Heart left ventricle (tissue), 16 donors: ENCODE measurements around the gene VANGL1. TPM values are rescaled to one million over a fixed set of nuclear protein-coding genes. Genes with fewer than 3 reads are reported as not detected.

ENCODE experiments used
- ATAC-seq, 4 donors: fragments of 200-7000 bp; cut with Tn5 transposase; one replicate each; pipeline ENCODE4 v1.9.1; 2020 to 2022; ENCODE audit warnings: moderate library complexity in 4 of 4, mild to moderate bottlenecking in 3 of 4, moderate number of reproducible peaks in 1 of 4
- DNase-seq, 5 donors: peaks; one replicate each; pipeline ENCODE4 v3.0.0-alpha.2; 2020
- H3K27ac ChIP-seq, 12 donors: fragments of 200-600 bp; sonication (generic) in 4 of 12; one replicate each; pipeline versions ENCODE4 v1.5.0 to v1.8.0; 2016 to 2022; ENCODE audit warnings: mild to moderate bottlenecking in 2 of 12
- H3K27me3 ChIP-seq, 9 donors: fragments of 200-600 bp; sonication (generic) in 2 of 9; one replicate each; pipeline versions ENCODE4 v1.5.1 to v1.8.0; 2016 to 2022; ENCODE audit warnings: mild to moderate bottlenecking in 3 of 9
- H3K36me3 ChIP-seq, 9 donors: fragments of 200-600 bp; sonication (generic) in 2 of 9; one replicate each; pipeline versions ENCODE4 v1.5.0 to v1.8.0; 2018 to 2022; ENCODE audit warnings: mild to moderate bottlenecking in 2 of 9
- H3K4me1 ChIP-seq, 12 donors: fragments of 200-600 bp; sonication (generic) in 4 of 12; one replicate each; pipeline versions ENCODE4 v1.5.0 to v1.8.0; 2016 to 2022; ENCODE audit warnings: mild to moderate bottlenecking in 3 of 12
- H3K4me3 ChIP-seq, 12 donors: fragments of 200-600 bp; sonication (generic) in 4 of 12; one replicate each; pipeline versions ENCODE4 v1.5.0 to v1.8.0; 2017 to 2022; ENCODE audit warnings: mild to moderate bottlenecking in 9 of 12, moderate library complexity in 4 of 12
- H3K9me3 ChIP-seq, 12 donors: fragments of 200-600 bp; sonication (generic) in 4 of 12; one replicate each; pipeline versions ENCODE4 v1.5.0 to v1.8.0; 2016 to 2022; ENCODE audit warnings: mild to moderate bottlenecking in 1 of 12
- CTCF ChIP-seq, 12 donors: fragments of 200-600 bp; sonication (generic) in 4 of 12; IDR thresholded peaks; one replicate each; pipeline versions ENCODE4 v1.5.0 to v1.8.0; 2018 to 2022; ENCODE audit warnings: antibody characterized with exemption in 12 of 12, mild to moderate bottlenecking in 5 of 12
- POLR2A ChIP-seq, 2 donors: fragments of 450-650 bp; IDR thresholded peaks; one replicate each; pipeline ENCODE4 v1.6.1; 2017; ENCODE audit warnings: antibody characterized with exemption in 2 of 2, mild to moderate bottlenecking in 2 of 2, moderate library complexity in 2 of 2
- WGBS, 4 donors: extraction: QIAGEN DNeasy Blood & Tissue Kit in 2 of 4; methylation state at CpG; one replicate each; pipeline versions ENCODE4 v1.1.5 to v1.1.7; 2013 to 2018; 5-methylcytosine and 5-hydroxymethylcytosine counted together
- intact Hi-C, 10 donors: fragments of 100-400 bp; cut with DNase I; formaldehyde crosslinking; loops; one replicate each; pipeline versions ENCODE4 v1.11.1 to v1.14.2; 2022
- polyA plus RNA-seq, 2 donors: library from polyadenylated mRNA; stranded (reverse); fragments of 200-250 nt; gene quantifications; one replicate each; pipeline ENCODE4 v1.2.3, GENCODE V29; 2013
- total RNA-seq, 9 donors: library from RNA; depleted of rRNA in 2 of 9; stranded (reverse); fragments of >200 nt in 2 of 9; fragmentation: NEBNext Ultra II Directional in 3 of 9; extraction: Animal tissue kit (Norgen Biotek cat#: 25700) in 3 of 9; gene quantifications; one replicate each; pipeline versions ENCODE4 v1.1.0 to v1.2.4, GENCODE V29; 2016 to 2023
- donor health status: ischemic (EF 13 %, LVEDD 7.1; RV severe dilation, severe dysfunction).
- donor health status: healthy with polysubstance abuse.
- donor health status: DM: no; HTN: yes; CAD: no.
- donor health status: DM: no; HTN: no; CAD: no.
- donor health status: ischemic (EF 25% LVEDD 6.9; RV normal size, moderate dysfunction).
- donor health status: ischemic (EF 25% LVEDD 5.7; RV mildly dilated, moderate dysfunction).
- donor health status: healthy.
- donor health status: DM: yes; HTN: yes; CAD: no.
- donor health status: ischemic (EF 35%, LVEDD 5.7; RV mildly dilated, moderate dysfunction).
- donor health status: nonischemic (EF 11% LVEDD 7.7; RV severe dilation, severe dysfunction).
- donor health status: DM: yes; HTN: yes; CAD: no.
- donor health status: PGD.
- donor health status: ischemic (EF 29% LVEDD 5.4; RV normal size, mild dysfunction).
- donor health status: nonischemic (EF 23%, LVEDD 6.1; RV moderate dilation, normal function).

VANGL1 gene
- total and polyA plus RNA-seq, 11 donors = 1.4 to 11.5 (median 6.9) TPM

GRCh38 chr1:115655306-115655663 lies 13.5 kb downstream of the VANGL1 start:
- WGBS, 4 donors = 25 to 37% (median 28%) methylated on average over 7 of the region's 7 CpGs
- H3K4me1 ChIP-seq = peaks cover 5 to 55% (median 36%) of the 10 kb centered on the region in 12 donors
- no peaks in the 10 kb centered on the region for H3K27me3 ChIP-seq
- TF ChIP-seq CTCF (IDR thresholded peaks at IDR 0.05) (no peak), POLR2A (IDR thresholded peaks at IDR 0.05) (no peak)
- peak overlapping the region in 9 of 12 donors; percentile 27 to 68 (median 51) for H3K27ac ChIP-seq
- H3K9me3 ChIP-seq = no peaks in the 10 kb centered on the region
- H3K36me3 ChIP-seq = peaks cover 0 to 33% (median 23%) of the 10 kb centered on the region in 9 donors
- peak overlapping the region in 1 of 12 donors; percentile 8 for H3K4me3 ChIP-seq
- ATAC-seq = peak in 2 of 4 donors; percentile 29 to 41
- intact Hi-C loops = no loop called here
- DNase-seq = no peak

GRCh38 chr1:115655916-115656315 lies 14.1 kb downstream of the VANGL1 start:
- Histone ChIP-seq H3K4me1 (peaks cover 5 to 48% (median 33%) of the 10 kb centered on the region in 12 donors), H3K4me3 (no peak overlapping the region), H3K27ac (peak overlapping the region in 4 of 12 donors; percentile 25 to 68 (median 55)), H3K9me3 (no peaks in the 10 kb centered on the region), H3K36me3 (peaks cover 0 to 39% (median 28%) of the 10 kb centered on the region in 9 donors), H3K27me3 (no peaks in the 10 kb centered on the region)
- TF ChIP-seq CTCF (IDR thresholded peaks at IDR 0.05) (no peak), POLR2A (IDR thresholded peaks at IDR 0.05) (no peak)
- ATAC-seq (peak in 2 of 4 donors; percentile 6 to 31), DNase-seq (no peak)
- intact Hi-C loops = no loop called here
- 72 to 89% (median 83%) methylated on average over 4 of the region's 4 CpGs for WGBS, 4 donors

- no peak for DNase-seq
- Histone ChIP-seq H3K4me1 (peaks cover 5 to 48% (median 33%) of the 10 kb centered on the region in 12 donors), H3K4me3 (no peak overlapping the region), H3K36me3 (peaks cover 0 to 42% (median 28%) of the 10 kb centered on the region in 9 donors), H3K27me3 (no peaks in the 10 kb centered on the region), H3K9me3 (no peaks in the 10 kb centered on the region), H3K27ac (peak overlapping the region in 3 of 12 donors; percentile 25 to 51 (median 25))
- 45 to 60% (median 56%) methylated on average over 5 of the region's 5 CpGs for WGBS, 4 donors
- no peak for TF ChIP-seq POLR2A (IDR thresholded peaks at IDR 0.05)
- TF ChIP-seq CTCF (IDR thresholded peaks at IDR 0.05) = no peak
- no peak for ATAC-seq
- intact Hi-C loops = no loop called here
Measured at GRCh38 chr1:115656461-115657077, 14.8 kb downstream of the VANGL1 start.

- WGBS, 4 donors = 70 to 91% (median 83%) methylated on average over 1 of the region's 1 CpG
- ATAC-seq (no peak), DNase-seq (no peak)
- Histone ChIP-seq H3K4me1 (peaks cover 5 to 42% (median 33%) of the 10 kb centered on the region in 12 donors), H3K27ac (no peak overlapping the region), H3K36me3 (peaks cover 0 to 43% (median 24%) of the 10 kb centered on the region in 9 donors), H3K9me3 (no peaks in the 10 kb centered on the region), H3K4me3 (no peak overlapping the region), H3K27me3 (no peaks in the 10 kb centered on the region)
- intact Hi-C loops = no loop called here
- no peak for TF ChIP-seq CTCF (IDR thresholded peaks at IDR 0.05)
- TF ChIP-seq POLR2A (IDR thresholded peaks at IDR 0.05) = no peak
Measured at GRCh38 chr1:115658646-115659045, 16.9 kb downstream of the VANGL1 start.
